H9 (cell line): ENCODE data around the gene GALNT2. TPM values are rescaled to one million over a fixed set of nuclear protein-coding genes. Genes with fewer than 3 reads are reported as not detected.
A peak's percentile ranks its signal among the peaks of the same experiment; 100 is the strongest.

Source experiments
- DNase-seq: peaks from one replicate; pipeline ENCODE4 v3.0.0-alpha.2; 2017
- H2AFZ ChIP-seq: one replicate; pipeline ENCODE4 v1.6.1; 2013; ENCODE audit warnings: mild to moderate bottlenecking, low read length, control low read depth, moderate library complexity
- H2AK5ac ChIP-seq: 2 replicates; pipeline ENCODE4 v1.6.1; 2013; ENCODE audit warnings: low read length, control low read depth, mixed read lengths; ENCODE audit not compliant: insufficient read length
- H2BK120ac ChIP-seq: one replicate; pipeline ENCODE4 v1.6.1; 2013; ENCODE audit warnings: low read depth, mild to moderate bottlenecking, low read length, control low read depth, inconsistent platforms; ENCODE audit not compliant: poor library complexity, severe bottlenecking
- H2BK12ac ChIP-seq: 2 replicates; pipeline ENCODE4 v1.6.1; 2013; ENCODE audit warnings: low read length, control low read depth, mixed read lengths, low read depth; ENCODE audit not compliant: insufficient read length
- H2BK15ac ChIP-seq: 2 replicates; pipeline ENCODE4 v1.6.1; 2013; ENCODE audit warnings: low read depth, low read length, control low read depth
- H2BK20ac ChIP-seq: one replicate; pipeline ENCODE4 v1.6.1; 2013; ENCODE audit warnings: low read depth, mild to moderate bottlenecking, low read length, control low read depth, inconsistent platforms; ENCODE audit not compliant: poor library complexity, severe bottlenecking
- H2BK5ac ChIP-seq: 2 replicates; pipeline ENCODE4 v1.6.1; 2013; ENCODE audit warnings: low read length, control low read depth, mixed read lengths; ENCODE audit not compliant: insufficient read length
- H3K14ac ChIP-seq: 2 replicates; pipeline ENCODE4 v1.6.1; 2013; ENCODE audit warnings: low read length, control low read depth; ENCODE audit not compliant: insufficient read depth
- H3K18ac ChIP-seq: 2 replicates; pipeline ENCODE4 v1.6.1; 2013; ENCODE audit warnings: low read depth, mild to moderate bottlenecking, mixed read lengths, low read length, control low read depth; ENCODE audit not compliant: insufficient read length
- H3K23ac ChIP-seq: 2 replicates; pipeline ENCODE4 v1.6.1; 2013; ENCODE audit warnings: low read length, control low read depth, mixed read lengths, low read depth; ENCODE audit not compliant: insufficient read length
- H3K23me2 ChIP-seq: 2 replicates; pipeline ENCODE4 v1.6.1; 2013; ENCODE audit warnings: low read depth, mild to moderate bottlenecking, mixed read lengths, low read length, control low read depth; ENCODE audit not compliant: insufficient read length, poor library complexity, severe bottlenecking
- H3K27ac ChIP-seq: 2 replicates; pipeline ENCODE4 v1.5.1; 2013; ENCODE audit warnings: low read length, control low read depth, mixed read lengths, low read depth; ENCODE audit not compliant: insufficient read length
- H3K27me3 ChIP-seq: 2 replicates; pipeline ENCODE4 v1.6.1; 2013; ENCODE audit warnings: low read length, control low read depth, inconsistent platforms; ENCODE audit not compliant: insufficient read depth
- H3K4ac ChIP-seq: 2 replicates; pipeline ENCODE4 v1.6.1; 2013; ENCODE audit warnings: low read depth, mild to moderate bottlenecking, control low read depth, inconsistent platforms, low read length, moderate library complexity
- H3K4me1 ChIP-seq: 2 replicates; pipeline ENCODE4 v1.6.1; 2013; ENCODE audit warnings: low read length, control low read depth, inconsistent platforms; ENCODE audit not compliant: insufficient read depth
- H3K4me2 ChIP-seq: 2 replicates; pipeline ENCODE4 v1.6.1; 2013; ENCODE audit warnings: low read length, control low read depth, mixed read lengths; ENCODE audit not compliant: insufficient read length, insufficient read depth
- H3K56ac ChIP-seq: 2 replicates; pipeline ENCODE4 v1.6.1; 2013; ENCODE audit warnings: low read depth, mild to moderate bottlenecking, mixed read lengths, low read length, control low read depth; ENCODE audit not compliant: insufficient read length
- H3K79me1 ChIP-seq: 2 replicates; pipeline ENCODE4 v1.6.1; 2013; ENCODE audit warnings: low read depth, mild to moderate bottlenecking, moderate library complexity, low read length, control low read depth, inconsistent platforms; ENCODE audit not compliant: insufficient read depth, poor library complexity, severe bottlenecking
- H3K79me2 ChIP-seq: 2 replicates; pipeline ENCODE4 v1.6.1; 2013; ENCODE audit warnings: low read length, control low read depth, inconsistent platforms; ENCODE audit not compliant: insufficient read depth
- H3K9ac ChIP-seq: 2 replicates; pipeline ENCODE4 v1.6.1; 2013; ENCODE audit warnings: low read length, control low read depth, mixed read lengths; ENCODE audit not compliant: insufficient read length; ENCODE audit errors: extremely low read depth
- H3K9me3 ChIP-seq: one replicate; pipeline ENCODE4 v1.6.1; 2013; ENCODE audit warnings: low read depth, low read length, inconsistent platforms; ENCODE audit not compliant: control insufficient read depth
- H3T11ph ChIP-seq: one replicate; pipeline ENCODE4 v1.6.1; 2013; ENCODE audit warnings: mild to moderate bottlenecking, low read length, control low read depth, inconsistent platforms
- H4K20me1 ChIP-seq: one replicate; pipeline ENCODE4 v1.6.1; 2013; ENCODE audit not compliant: control insufficient read depth, insufficient read length, insufficient read depth
- H4K5ac ChIP-seq: 2 replicates; pipeline ENCODE4 v1.6.1; 2013; ENCODE audit warnings: low read depth, mild to moderate bottlenecking, mixed read lengths, low read length, control low read depth; ENCODE audit not compliant: insufficient read length
- H4K8ac ChIP-seq: replicated peaks from 2 replicates; pipeline ENCODE4 v1.6.1; 2013; ENCODE audit warnings: low read length, control low read depth, mixed read lengths, low read depth; ENCODE audit not compliant: insufficient read length
- H4K91ac ChIP-seq: 2 replicates; pipeline ENCODE4 v1.6.1; 2013; ENCODE audit warnings: low read depth, mild to moderate bottlenecking, moderate library complexity, mixed read lengths, low read length, control low read depth; ENCODE audit not compliant: insufficient read length
- H3K27ac Mint-ChIP-seq, 3 experiments: 2 replicates in 2 of 3; 3 replicates in 1 of 3; pipeline ENCODE4 v1.8.0; 2020 to 2021; ENCODE audit warnings: mixed read lengths in 3 of 3, mild to moderate bottlenecking in 1 of 3, moderate library complexity in 1 of 3
- H3K27me3 Mint-ChIP-seq: 2 replicates; pipeline ENCODE4 v1.8.0; 2021; ENCODE audit warnings: low read depth, mild to moderate bottlenecking, moderate library complexity, mixed read lengths
- H3K36me3 Mint-ChIP-seq, 3 experiments: 2 replicates in 2 of 3; 3 replicates in 1 of 3; pipeline ENCODE4 v1.8.0; 2020 to 2021; ENCODE audit warnings: low read depth in 3 of 3, mixed read lengths in 3 of 3; ENCODE audit not compliant: insufficient read depth in 1 of 3
- H3K4me1 Mint-ChIP-seq, 2 experiments: 2 replicates each; pipeline ENCODE4 v1.8.0; 2020; ENCODE audit warnings: mixed read lengths in 2 of 2
- H3K4me3 Mint-ChIP-seq, 2 experiments: 2 replicates in 1 of 2; 3 replicates in 1 of 2; pipeline ENCODE4 v1.8.0; 2020 to 2021; ENCODE audit warnings: mild to moderate bottlenecking in 2 of 2, mixed read lengths in 2 of 2, moderate library complexity in 1 of 2
- H3K9me3 Mint-ChIP-seq, 2 experiments: 2 replicates in 1 of 2; 3 replicates in 1 of 2; pipeline ENCODE4 v1.8.0; 2020; ENCODE audit warnings: mild to moderate bottlenecking in 2 of 2, mixed read lengths in 2 of 2, moderate library complexity in 1 of 2
- whole genome bisulfite sequencing: extraction: QIAGEN DNeasy Blood & Tissue Kit; methylation state at CpG from one replicate; pipeline ENCODE4 v1.1.7; 2013; ENCODE audit warnings: missing lambda C conversion rate, low lambda C conversion rate, mixed read lengths; ENCODE audit not compliant: insufficient read length; ENCODE audit errors: extremely low coverage; 5-methylcytosine and 5-hydroxymethylcytosine counted together
- total RNA-seq: library from RNA; stranded (reverse); gene quantifications from 2 replicates; pipeline ENCODE4 v1.2.1, GENCODE V29; 2021
- TF ChIP-seq, protein P1 (sequence below): fragments of 200-600 bp; sonication (generic); conservative IDR thresholded peaks from 3 replicates; pipeline ENCODE4 v1.8.0; 2021; ENCODE audit warnings: antibody characterized with exemption, mild to moderate bottlenecking

GALNT2 gene
- total RNA-seq, 1 experiment from 2014 or later: 57.6 TPM

DNA sequence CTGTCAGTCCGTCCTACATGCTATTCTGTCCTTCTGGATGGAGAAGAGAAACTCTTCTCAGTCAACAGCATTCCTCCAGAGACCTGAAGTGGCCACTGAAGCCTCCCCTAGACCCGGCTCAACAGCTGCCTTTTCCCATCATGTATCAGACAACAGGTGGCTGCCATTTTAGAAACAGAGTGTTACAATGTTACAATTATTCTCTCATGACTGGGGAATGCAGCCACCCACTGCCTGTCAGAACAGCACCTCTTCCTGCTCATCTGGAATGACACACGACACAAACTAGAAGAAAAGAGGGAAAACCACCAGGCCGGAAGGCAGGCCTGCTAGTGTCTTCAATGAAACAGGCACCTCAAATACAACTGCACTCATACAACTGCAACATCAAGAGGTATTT lies 253.8 kb downstream of the GALNT2 start:
- Histone ChIP-seq H3K4me2 (no peak overlapping the region), H3K9me3 (no peaks in the 10 kb centered on the region), H3K14ac (no peak overlapping the region), H4K20me1 (peaks cover 4% of the 10 kb centered on the region), H3K27ac (no peak overlapping the region), H3K79me1 (no peaks in the 10 kb centered on the region), H2BK20ac (no peak overlapping the region), H3K23ac (no peak overlapping the region), H3K23me2 (no peaks in the 10 kb centered on the region), H2BK12ac (no peak overlapping the region), H3K79me2 (no peaks in the 10 kb centered on the region), H3K4me1 (no peaks in the 10 kb centered on the region), H2BK15ac (no peak overlapping the region), H2BK5ac (no peak overlapping the region), H2AFZ (no peak overlapping the region), H2BK120ac (no peak overlapping the region), H4K91ac (no peak overlapping the region), H3K4ac (no peak overlapping the region), H3K56ac (no peak overlapping the region), H3K27me3 (no peaks in the 10 kb centered on the region), H3T11ph (no peak overlapping the region), H3K18ac (no peak overlapping the region), H2AK5ac (no peak overlapping the region), H4K5ac (no peak overlapping the region), H4K8ac (no peak overlapping the region), H3K9ac (no peak overlapping the region)
- TF ChIP-seq, protein P1, sequence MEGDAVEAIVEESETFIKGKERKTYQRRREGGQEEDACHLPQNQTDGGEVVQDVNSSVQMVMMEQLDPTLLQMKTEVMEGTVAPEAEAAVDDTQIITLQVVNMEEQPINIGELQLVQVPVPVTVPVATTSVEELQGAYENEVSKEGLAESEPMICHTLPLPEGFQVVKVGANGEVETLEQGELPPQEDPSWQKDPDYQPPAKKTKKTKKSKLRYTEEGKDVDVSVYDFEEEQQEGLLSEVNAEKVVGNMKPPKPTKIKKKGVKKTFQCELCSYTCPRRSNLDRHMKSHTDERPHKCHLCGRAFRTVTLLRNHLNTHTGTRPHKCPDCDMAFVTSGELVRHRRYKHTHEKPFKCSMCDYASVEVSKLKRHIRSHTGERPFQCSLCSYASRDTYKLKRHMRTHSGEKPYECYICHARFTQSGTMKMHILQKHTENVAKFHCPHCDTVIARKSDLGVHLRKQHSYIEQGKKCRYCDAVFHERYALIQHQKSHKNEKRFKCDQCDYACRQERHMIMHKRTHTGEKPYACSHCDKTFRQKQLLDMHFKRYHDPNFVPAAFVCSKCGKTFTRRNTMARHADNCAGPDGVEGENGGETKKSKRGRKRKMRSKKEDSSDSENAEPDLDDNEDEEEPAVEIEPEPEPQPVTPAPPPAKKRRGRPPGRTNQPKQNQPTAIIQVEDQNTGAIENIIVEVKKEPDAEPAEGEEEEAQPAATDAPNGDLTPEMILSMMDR: no peak
- Mint-ChIP-seq H3K36me3 (peaks cover 30 to 49% (median 46%) of the 10 kb centered on the region in 3 experiments), H3K27me3 (no peaks in the 10 kb centered on the region; the same call in 1 of the 2 replicates), H3K4me3 (no peak overlapping the region), H3K27ac (peak overlapping the region in 1 of 3 experiments; percentile 29; a peak in 1 of 7 replicates), H3K4me1 (no peaks in the 10 kb centered on the region), H3K9me3 (no peaks in the 10 kb centered on the region; a peak in 1 of 5 replicates)
- no peak for DNase-seq
- WGBS: no CpG with 5 or more reads among the region's 4 CpGs
